AG09319 (cell line): ENCODE data around the gene SHC3.

Experiments
- DNase-seq: peaks from one replicate; pipeline ENCODE4 v3.0.0-alpha.2; 2010; ENCODE audit warnings: low read depth; ENCODE audit errors: extremely low read depth
- TF ChIP-seq, protein P1 (sequence below): IDR thresholded peaks from 2 replicates; pipeline ENCODE4 v1.5.1; 2011; ENCODE audit warnings: low read depth, mild to moderate bottlenecking, inconsistent platforms, low read length, moderate library complexity

SHC3 gene

DNA sequence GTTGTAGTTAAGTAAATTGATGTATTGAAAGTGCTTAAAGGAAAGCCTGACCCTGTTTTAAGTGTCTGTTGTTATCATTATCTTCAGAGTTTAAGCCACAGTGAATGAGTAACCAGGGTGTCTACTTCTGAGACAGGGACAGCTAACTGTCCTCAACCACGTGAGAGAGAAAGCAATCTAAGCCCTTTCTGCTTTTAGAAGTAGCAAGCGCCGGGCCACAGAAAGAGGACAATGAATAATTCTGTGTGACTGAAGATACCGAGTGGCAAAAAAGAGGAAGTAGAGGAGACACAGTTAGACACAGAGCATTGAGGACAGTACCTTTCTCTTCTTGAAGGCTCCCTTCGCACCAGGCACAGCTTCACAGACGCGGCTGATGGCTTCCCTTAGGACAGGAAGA lies 101.1 kb downstream of the SHC3 start:
- TF ChIP-seq, protein P1, sequence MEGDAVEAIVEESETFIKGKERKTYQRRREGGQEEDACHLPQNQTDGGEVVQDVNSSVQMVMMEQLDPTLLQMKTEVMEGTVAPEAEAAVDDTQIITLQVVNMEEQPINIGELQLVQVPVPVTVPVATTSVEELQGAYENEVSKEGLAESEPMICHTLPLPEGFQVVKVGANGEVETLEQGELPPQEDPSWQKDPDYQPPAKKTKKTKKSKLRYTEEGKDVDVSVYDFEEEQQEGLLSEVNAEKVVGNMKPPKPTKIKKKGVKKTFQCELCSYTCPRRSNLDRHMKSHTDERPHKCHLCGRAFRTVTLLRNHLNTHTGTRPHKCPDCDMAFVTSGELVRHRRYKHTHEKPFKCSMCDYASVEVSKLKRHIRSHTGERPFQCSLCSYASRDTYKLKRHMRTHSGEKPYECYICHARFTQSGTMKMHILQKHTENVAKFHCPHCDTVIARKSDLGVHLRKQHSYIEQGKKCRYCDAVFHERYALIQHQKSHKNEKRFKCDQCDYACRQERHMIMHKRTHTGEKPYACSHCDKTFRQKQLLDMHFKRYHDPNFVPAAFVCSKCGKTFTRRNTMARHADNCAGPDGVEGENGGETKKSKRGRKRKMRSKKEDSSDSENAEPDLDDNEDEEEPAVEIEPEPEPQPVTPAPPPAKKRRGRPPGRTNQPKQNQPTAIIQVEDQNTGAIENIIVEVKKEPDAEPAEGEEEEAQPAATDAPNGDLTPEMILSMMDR = no peak
- DNase-seq = no peak

- TF ChIP-seq, protein P1 = no peak
- DNase-seq = no peak
Measured at GRCh38 chr9:89073397-89073796, 105.2 kb downstream of the SHC3 start.

DNA sequence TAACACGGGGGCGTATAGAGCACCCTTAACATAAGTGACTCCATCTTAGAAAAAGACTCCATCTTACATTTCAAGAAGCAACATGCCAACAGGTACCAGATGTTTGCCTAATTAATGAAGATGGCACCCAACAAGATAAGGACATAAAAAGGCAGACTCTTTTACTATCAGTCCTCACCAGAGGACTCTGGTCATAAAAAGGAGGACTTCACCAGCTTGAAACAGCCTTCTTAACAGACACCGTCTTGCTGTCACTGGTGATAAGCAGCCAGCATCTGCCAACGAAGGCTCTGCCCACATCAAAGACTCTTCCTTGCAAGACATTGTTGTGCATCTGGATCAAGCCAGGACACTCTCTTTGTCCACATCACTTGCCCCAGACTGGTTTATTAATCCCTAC lies 107.0 kb downstream of the SHC3 start:
- DNase-seq = no peak
- TF ChIP-seq, protein P1 = no peak

DNA sequence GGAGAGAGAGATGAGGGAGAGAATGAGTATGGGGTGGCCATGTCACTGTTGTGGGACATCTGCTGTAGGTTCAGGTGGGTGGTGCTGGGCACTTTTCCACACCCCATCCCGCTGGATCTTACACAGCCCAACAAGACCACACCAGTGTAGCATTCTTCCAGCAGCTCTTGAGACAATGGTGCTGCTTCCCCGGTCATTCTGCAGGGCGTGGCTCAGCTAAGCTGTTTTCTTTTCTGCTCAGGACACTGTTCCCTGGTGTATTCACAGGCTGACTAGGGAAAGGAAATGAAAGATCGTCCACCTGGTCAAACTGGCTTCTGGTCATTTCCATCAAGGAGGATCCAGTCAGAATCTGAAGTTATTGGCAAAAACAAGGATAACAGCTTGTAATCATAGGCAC lies 111.8 kb downstream of the SHC3 start:
- TF ChIP-seq, protein P1 = no peak
- no peak for DNase-seq

GRCh38 chr9:89065921-89066320 lies 112.7 kb downstream of the SHC3 start:
- DNase-seq = no peak
- TF ChIP-seq, protein P1 = no peak

GRCh38 chr9:89060790-89061189 lies 117.8 kb downstream of the SHC3 start:
- TF ChIP-seq, protein P1 = no peak
- no peak for DNase-seq

DNA sequence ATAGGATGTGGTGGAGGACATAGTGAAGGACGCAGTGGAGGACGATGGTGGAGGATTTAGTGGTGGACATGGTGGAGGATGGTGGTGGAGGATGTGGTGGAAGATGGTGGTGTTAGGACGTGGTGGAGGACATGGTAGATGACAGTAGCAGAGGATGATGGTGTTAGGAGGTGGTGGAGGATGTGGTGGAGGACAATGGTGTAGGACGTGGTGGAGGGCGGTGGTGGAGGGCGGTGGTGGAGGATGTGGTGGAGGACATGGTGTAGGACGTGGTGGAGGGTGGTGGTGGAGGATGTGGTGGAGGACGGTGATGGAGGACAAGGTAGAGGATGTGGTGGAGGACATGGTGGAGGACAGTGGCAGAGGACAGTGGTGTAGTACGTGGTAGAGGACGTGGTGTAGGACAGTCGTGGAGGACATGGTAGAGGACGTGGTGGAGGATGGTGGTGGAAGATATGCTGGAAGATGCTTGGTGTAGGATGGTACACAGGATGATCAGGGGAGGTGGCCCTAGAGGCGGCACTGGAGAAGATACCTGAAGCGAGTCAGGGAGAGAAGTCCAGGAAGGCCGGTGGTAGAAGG lies 118.6 kb downstream of the SHC3 start:
- no peak for DNase-seq
- TF ChIP-seq, protein P1 = no peak
